Amygdala (tissue), 56 donors: ENCODE measurements around the gene PCDH9.
A peak's percentile ranks its signal among the peaks of the same experiment; 100 is the strongest.
"Not testable (repeated sequence)": the region's sequence is repeated elsewhere in the genome, so short reads cannot be mapped to it uniquely, and the experiment has no call there.

Experiments
- DNase-seq, 56 donors: peaks; one replicate each; lab custom pipeline; 2025; lab: John Stamatoyannopoulos, UW

PCDH9 gene

DNA sequence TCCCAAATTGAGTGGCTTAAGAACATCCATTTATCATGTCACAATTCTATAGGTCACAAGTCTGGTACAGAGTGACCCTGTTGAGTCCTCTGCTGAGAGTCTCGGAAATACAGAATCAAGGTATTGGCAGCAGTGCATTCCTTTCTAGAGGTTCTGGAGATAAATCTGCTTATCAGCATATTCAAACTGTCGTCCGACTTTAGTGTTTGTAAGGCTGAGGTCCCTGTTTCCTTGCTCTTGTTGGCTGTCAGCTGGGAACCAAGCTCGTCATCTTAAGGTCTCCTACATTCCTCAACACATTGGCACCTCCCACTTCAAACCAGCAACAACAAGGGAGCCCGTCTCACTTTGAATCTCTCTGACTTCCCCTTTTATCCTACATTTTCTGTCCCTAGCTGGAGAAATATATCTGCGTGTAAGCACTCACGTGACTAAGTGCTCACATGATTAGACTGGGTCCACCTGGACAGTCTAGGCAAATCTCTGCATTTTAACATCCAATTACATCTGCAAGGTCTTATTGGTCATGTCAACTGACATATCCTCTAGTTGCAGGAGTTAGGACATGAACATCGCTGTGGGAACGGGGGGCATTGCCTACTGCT is 886.8 kb downstream of the PCDH9 start:
- DNase-seq, result no peak

DNA sequence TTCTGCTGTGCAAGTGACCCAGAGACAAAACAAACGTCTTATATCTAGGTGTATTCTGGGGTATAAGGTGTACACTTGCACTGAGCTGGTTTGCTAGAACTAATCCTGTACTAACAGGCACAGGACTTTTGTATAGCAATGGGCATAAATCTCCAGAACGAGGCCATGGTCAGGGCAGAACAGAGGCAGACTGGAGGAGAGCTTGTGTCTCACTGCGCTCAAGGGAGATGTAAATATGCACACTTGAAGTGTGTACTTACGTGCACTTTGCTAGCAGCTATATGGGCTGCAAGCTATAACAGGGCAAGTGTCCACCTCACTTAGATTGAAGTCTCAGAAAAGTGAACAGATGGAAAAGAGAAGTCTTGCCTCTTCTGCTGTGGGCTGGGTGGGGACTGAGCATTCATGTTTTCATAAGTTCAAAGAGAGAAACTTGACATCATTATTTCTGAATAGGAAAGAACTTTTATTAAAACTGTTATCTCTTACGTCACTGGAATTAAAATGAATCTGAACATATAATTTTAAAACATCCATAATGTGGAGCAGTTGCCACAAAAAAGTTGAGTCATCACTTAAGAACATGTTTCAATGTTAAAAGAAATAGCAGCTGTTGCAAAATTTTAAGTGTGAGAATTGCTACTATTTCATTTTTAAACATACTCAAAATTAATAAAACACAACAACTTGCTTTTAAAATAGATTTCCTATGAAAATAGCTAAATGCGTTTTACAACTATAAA is 888.3 kb downstream of the PCDH9 start:
- no peak for DNase-seq

DNA sequence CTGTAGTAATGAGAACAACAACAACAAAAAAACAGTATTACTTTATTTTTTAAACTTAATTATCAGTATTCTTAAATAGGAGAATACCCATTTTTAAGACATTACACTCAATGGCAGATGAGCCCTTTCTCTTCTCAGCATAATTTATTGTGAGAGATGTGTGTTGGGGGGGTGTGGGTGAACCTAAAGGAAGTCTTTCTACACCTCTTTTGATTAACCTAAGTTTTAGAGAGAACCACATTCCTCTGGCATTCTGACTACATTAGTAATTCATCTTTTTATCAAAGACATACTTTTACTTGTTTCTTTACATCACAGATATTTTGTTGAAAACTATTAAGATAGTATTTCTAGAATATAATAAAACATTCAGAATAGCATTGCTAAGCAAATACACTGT is 890.9 kb downstream of the PCDH9 start:
- no peak for DNase-seq

DNA sequence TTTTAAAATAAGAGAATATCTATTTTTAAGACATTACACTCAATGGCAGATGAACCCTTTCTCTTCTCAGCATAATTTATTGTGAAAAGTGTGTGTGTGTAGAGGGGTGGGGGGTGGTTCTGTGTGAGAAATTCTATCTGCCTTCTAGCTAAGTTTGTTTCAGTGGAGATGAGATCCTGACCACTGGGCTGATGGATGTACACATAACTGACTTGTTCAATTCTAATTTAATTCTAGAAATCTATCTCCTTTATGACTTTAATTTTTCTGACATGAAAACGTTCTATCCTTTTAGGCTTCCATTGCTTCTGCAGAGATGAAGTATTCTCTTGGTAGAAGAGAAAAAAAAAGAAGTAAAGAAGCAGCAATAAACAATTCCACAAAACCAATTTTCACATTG is 891.6 kb downstream of the PCDH9 start:
- no peak for DNase-seq

DNA sequence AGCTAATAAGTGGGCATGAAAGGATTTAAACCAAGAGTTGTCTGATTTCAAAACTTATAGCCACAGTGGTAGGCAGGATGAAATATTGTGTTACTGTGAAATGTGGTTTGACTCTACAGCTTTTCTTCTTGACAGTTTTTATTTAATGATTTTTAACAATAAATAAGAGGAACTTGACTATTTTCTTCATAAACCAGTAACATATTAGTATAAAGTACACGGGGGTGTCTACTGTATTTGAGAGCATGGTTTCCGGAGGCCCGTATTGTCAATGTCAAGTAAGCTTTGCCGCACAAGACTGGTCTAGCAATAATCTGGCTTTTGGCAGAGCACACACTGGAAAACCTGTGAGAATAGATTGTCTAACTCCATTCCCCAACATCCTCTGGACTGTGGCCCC is 894.5 kb downstream of the PCDH9 start:
- DNase-seq, result no peak

DNA sequence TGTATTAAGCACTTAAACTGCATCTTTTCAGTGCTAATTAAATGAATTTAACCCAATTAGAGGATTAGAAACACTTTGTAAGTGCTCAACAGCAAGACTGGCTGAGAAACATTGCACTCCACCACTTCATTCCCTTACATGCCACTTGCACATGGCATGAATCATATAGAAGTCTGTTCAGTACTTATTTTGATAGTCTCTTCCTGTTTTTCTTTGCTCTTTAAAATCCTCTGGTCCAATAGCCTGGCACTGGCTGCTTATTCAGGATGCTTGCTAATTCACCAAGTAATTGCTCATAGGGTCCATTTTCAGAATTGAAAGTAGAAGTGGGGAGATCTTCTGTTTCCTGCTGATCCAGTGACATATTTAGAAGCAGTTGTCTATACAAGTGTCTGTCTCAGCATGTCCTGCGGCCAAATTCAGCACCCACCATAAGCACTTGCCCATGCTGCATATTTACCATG is 900.1 kb downstream of the PCDH9 start:
- DNase-seq, result peak in 1 of 56 donors; percentile 11

DNA sequence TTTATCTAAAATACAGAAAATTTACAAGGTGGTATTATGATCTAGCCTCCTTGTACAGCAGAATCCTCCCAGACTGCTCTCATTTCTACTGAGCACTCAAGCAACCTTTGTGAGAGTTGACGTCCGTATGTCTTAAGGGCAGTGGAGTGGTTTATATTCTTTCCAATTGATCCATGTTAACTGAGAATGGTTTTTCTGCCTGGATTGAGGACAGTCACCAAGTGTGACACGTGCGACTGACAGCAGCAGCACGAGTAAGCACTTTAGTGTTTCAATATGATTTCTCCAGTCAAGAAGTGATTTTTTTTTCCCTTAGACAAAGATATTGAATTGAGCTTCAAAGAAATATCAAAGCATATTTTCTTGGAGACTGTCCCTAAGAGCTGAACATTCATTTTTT is 901.7 kb downstream of the PCDH9 start:
- no peak for DNase-seq

DNA sequence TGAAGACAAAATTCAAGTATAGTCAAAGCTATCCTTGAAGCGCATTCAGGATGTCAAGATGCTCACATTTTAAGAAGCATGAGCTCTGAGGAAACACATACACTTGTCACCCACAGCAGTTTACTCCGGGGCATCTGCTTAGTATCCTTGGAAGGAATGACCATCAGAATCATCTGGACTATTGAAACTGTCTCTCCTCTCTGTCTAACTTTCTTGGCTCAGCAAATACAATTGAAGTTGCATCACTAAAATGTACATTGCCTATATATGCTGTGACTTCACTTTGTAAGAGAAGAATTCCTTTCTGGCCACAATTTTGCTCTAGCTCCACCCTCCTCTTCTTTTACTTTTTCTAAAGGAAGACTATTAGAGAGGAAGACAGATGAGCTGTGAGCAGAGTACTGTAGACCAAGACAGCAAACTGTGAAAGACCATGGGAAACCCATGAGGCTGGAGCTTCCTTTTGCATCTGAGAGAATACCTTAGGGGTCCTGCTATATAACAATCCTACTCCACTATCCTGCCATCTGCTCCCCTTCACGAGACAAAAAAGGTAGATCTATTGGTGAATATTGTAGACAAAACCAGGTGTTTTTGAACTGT is 906.3 kb downstream of the PCDH9 start:
- DNase-seq, result no peak

DNA sequence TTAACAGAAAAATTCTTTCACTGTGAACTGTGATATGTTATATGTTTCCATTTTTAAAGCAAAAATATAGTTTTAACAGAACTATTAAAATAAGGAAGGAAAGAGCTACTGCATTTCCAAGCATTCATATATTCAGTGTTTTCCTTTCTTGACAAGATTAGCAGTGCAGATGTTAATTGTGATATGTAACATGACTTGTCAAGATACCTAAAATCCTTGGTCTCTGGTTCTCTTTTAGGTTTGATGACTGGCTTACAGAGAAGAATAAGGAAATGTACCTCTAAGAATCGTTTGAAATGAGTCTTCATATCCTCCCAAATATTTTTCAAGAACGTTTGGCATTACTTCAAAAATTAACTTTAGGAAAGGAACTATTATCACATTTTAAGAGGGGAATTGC is 907.2 kb downstream of the PCDH9 start:
- DNase-seq, result no peak

DNA sequence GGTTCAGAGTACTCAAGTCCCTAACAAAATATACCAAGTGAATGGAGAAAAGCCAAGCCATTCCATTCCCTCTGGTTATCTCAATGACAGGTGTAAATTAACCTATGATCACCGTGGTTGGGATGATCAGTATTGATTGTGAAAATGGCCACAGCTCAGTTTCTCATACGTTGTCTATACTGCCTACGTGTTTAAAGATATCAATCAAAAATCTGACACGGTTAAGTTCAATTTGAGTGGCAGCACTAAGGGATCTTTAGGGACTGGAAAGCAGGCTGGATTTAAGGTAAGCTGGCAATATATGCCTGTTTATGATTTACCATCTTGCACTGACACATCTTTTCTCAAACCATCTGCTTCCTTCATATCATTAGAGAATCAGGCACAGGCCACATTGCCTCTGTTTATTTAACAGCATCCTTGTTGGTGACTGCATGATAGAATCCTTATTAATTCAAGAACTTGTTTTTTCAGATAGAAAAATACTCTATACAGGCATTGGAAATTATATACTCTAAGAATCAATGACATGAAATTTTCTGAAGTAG is 907.9 kb downstream of the PCDH9 start:
- DNase-seq, result no peak

DNA sequence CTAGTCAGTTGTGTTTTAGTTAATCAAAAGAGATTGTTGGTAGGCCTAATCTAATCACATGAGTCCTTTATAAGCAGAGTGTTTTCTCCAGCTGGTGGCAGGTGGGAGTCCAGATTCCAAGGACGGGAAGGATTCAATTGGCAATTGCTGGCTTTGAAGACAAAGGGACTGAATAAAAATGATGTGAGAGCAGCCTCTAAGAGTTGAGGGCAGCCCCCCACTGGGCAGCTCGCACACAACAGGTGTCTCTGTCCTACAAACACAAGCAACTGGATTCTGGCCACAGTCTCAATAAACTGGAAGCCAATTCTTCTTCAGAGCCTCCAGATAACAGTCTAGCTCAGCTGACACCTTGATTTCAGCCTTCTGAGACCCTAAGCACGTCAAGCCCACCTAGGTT is 915.2 kb downstream of the PCDH9 start:
- no peak for DNase-seq

DNA sequence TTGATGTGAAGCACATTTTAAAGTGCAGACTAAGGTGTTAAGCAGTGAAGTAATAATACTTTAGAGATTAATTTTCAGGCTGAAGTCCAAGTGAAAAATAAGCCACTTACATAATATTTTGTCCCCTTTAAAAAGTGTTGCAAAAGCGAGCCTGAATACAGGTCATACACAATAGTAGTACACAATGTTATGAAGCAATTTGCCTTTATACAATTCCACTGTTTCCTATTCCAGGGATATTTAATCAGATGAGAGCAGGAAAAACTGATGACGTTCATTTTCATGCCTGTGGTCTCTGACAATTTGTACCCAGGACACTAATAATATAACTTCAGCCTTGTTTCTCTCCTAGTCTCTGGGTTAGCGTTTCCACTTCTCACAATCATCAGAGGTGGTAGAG is 916.7 kb downstream of the PCDH9 start:
- DNase-seq, result no peak

DNA sequence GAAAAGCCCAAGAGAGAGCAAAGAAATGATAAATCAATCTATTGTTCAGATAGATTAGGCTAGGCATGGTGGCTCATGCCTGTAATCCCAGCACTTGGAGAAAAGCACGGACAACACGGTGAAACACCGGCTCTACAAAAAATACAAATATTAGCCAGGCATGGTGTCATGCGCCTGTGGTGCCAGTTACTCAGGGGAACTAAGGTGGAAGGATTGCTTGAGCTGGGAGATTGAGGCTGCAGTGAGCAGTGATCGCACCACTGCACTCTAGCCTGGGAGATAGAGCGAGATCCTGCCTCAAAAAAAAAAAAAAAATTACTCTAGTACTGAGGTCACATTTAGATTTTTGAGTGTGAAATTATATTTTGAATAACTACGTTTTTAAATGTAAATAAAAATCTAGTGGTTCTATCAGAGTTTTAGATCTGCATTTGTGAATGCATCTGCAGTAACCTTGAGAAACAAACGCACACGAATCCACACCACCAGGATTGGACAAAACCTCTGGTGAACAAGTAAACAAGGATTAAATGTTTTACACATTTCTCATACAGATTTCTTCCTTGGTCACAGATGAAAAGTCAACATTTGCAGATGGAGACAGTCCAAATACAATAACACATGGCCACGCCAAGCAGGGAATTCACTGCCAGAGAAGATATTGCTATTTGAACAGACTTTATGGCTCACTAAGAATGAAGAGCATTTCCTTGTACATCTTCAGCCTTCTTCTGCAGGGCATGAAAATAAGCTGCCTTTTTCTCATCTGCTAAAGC is 917.6 kb downstream of the PCDH9 start:
- DNase-seq, result no peak

DNA sequence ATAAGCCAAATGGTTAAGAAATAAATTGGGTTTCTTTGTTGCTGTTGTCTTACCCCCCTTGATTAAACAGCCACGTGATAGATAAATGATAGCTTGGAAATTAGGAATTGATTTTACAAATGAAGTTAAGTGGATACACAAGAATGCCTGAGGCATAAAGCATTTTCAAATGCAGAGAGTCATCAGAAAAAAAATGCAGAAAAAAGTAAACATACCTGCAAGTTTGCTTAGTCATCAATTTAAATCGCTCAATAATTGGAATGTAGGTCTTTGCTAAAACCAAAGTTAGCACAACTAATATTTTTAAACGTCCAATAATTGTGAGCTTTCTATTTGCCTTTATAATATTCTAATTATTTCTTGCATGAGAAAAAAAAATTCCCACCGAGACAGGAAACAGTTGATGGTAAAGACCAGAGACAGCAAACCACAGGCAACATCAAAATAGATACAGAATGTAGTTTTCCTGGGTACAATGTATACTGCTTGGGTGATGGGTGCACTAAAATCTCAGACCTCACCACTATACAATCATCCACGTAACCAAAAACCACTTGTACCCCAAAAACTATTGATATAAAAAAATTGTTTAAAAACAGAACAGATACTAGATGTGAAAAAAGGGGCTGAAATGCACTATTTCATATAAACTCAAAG is 924.0 kb downstream of the PCDH9 start:
- DNase-seq, result no peak

DNA sequence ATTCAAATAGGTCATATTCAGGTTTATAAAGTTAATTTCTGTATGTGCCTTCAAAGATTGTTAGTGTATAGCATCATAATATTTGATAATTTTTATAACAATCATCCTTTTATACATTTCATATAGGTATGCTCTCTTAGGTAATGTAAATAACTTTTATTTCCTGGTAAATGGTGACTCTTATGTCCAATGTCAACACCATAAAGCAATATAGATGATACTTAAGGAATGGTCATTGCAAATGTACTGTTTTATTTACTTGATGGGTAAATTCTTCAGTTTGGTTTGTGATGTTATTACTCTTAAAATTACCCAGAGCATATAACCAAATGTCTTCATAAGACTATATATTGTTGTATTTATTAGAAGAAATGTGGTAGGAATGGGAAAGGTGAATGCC is 928.7 kb downstream of the PCDH9 start:
- DNase-seq, result no peak

DNA sequence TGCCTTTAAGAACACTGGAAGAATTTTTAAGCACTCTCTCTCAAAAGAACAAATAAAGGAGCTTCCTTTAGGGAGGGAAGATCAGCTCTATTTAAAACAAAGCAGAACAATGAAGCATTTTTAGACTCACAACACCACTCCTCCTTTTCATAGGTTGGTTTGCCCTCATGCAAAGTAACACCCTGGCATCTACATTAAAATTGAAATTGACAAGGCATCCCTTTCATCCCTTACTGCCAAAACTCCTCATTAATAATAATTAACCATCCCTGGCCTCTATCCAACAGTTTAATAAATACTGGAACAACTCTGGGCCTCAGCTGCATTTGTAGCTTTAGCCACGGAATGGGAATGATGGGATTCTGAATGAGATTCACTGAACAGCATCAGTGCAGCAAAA is 929.1 kb downstream of the PCDH9 start:
- DNase-seq, result peak in 1 of 56 donors; percentile 3

DNA sequence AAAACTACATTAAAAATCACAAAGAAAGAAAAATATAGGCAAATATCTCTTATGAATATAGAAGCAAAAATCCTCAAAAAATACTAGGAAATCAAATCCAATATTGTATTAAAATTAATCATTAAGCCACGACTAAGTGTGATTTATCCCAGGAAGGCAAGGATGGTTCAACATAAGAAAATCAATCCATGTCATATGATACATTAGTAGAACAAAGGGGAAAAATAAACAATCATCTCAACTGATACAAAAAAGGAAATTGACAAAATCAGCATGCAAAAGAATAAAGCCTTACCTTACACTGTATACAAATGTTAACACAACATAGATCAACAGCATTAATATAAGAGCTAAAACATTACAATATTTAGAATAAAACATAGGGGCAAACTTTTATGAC is 933.3 kb downstream of the PCDH9 start:
- no peak for DNase-seq

DNA sequence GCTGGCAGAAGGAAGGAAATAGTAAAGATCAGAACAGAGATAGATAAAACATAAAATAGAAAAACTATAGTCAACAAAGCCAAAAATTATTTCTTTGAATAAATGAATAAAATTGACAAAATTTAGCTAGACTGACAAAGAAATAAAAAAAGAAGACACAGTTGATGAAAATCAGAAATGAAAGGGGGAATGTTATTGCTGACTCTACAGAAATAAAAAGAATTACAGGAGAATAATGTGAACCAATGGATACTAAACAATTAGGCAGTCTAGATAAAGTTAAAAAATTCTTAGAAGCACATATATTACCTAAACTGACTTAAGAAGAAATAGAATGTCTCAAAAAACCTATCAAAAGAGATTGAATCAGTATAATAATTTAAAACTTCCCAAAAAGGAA is 933.8 kb downstream of the PCDH9 start:
- DNase-seq, result no peak

DNA sequence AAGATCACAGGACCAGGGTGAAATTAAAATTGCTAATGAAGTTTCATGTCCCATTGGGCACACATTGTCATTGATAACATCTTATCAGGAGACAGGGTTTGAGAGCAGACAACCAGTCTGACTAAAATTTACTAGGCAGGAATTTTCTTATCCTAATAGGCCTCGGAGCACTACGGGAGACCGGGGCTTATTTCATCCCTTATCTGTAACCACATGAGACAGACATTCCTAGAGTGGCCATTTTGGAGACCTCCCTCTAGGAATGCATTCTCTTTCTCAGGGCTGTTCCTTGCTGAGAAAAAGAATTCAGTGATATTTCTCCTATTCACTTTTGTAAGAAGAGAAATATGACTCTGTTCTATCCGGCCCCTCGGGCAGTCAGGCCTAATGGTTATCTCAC is 943.3 kb downstream of the PCDH9 start:
- DNase-seq, result not testable (repeated sequence)

DNA sequence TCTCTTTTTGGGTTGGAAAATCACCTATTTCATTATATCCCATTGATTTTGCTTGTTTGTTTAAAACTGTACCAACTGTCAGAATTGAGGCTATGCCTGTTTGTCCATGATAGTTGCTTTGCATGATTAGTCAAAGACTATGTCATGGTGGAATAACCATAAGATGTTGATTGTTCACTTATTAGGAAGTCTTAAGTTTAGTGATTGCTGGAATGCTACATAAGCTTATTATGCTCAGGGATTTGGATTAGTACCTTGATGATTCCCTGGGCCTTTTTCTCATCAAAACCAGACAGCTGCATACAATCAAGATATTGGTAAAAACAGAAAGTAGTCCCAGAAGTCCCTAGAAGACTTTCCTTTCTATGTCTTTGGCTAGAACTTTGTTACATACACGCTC is 954.7 kb downstream of the PCDH9 start:
- no peak for DNase-seq
